ENCODE data around the gene PCDH9. TPM values are rescaled to one million over a fixed set of nuclear protein-coding genes. Genes with fewer than 3 reads are reported as not detected.
"Not testable (repeated sequence)": the region's sequence is repeated elsewhere in the genome, so short reads cannot be mapped to it uniquely, and the experiment has no call there.

The PCDH9 gene
- total RNA-seq, 1 experiment from 2014 or later = 4.2 TPM

DNA sequence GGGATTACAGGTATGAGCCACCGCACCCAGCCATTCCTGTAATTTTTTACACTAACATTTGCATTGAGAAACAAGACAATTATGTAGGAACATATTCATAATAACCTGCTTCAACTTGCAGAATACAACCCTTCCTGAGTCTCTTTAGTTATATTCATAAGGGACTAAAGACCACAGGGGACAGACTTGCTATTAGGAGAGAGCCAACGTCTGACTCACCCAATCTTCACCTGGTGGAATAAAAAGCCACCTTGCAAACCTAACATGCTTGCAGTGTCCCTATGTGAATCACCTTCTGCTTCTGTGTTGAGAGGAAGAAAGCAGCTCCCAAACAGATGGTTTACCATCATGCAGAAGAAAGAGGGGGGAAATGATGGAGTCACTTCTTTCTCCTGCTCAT, 456.1 kb downstream of the PCDH9 start:
- ATAC-seq (no peak), DNase-seq (ENCODE audit: low read depth, low spot score) (no peak)
- Histone ChIP-seq H3K36me3 (ENCODE audit: control insufficient read depth, insufficient read depth, low read length) (no peaks in the 10 kb centered on the region), H3K9me3 (ENCODE audit: control insufficient read depth, insufficient read depth, low read depth, low read length) (no peaks in the 10 kb centered on the region), H3K27ac (ENCODE audit: low read length) (no peak overlapping the region), H3K4me3 (ENCODE audit: low read depth in 2 of 2, low read length in 2 of 2) (no peak overlapping the region), H3K27me3 (ENCODE audit: control insufficient read depth, insufficient read depth, low read length) (no peaks in the 10 kb centered on the region), H3K4me1 (ENCODE audit: control insufficient read depth, insufficient read depth, low read length) (no peaks in the 10 kb centered on the region)
- ChIA-PET CTCF (no interaction called here), POLR2A (no interaction called here)
- BruUV-seq (replicated peaks) = no TSS peak
- intact Hi-C loops (cut with micrococcal nuclease; ENCODE audit: unreplicated experiment) = no loop called here
- TF ChIP-seq SIN3A (IDR thresholded peaks at IDR 0.05; ENCODE audit: borderline replicate concordance, insufficient read depth, low read depth, low read length) (no peak), POLR2AphosphoS5 (IDR thresholded peaks at IDR 0.05; ENCODE audit: low read depth, low read length) (no peak), TCF7L2 (IDR thresholded peaks at IDR 0.05; ENCODE audit: low read depth, low read length) (no peak)
- TF ChIP-seq, protein P1, sequence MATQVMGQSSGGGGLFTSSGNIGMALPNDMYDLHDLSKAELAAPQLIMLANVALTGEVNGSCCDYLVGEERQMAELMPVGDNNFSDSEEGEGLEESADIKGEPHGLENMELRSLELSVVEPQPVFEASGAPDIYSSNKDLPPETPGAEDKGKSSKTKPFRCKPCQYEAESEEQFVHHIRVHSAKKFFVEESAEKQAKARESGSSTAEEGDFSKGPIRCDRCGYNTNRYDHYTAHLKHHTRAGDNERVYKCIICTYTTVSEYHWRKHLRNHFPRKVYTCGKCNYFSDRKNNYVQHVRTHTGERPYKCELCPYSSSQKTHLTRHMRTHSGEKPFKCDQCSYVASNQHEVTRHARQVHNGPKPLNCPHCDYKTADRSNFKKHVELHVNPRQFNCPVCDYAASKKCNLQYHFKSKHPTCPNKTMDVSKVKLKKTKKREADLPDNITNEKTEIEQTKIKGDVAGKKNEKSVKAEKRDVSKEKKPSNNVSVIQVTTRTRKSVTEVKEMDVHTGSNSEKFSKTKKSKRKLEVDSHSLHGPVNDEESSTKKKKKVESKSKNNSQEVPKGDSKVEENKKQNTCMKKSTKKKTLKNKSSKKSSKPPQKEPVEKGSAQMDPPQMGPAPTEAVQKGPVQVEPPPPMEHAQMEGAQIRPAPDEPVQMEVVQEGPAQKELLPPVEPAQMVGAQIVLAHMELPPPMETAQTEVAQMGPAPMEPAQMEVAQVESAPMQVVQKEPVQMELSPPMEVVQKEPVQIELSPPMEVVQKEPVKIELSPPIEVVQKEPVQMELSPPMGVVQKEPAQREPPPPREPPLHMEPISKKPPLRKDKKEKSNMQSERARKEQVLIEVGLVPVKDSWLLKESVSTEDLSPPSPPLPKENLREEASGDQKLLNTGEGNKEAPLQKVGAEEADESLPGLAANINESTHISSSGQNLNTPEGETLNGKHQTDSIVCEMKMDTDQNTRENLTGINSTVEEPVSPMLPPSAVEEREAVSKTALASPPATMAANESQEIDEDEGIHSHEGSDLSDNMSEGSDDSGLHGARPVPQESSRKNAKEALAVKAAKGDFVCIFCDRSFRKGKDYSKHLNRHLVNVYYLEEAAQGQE (IDR thresholded peaks at IDR 0.05; ENCODE audit: insufficient read depth in 1 of 2, low read depth in 2 of 2, low read length in 1 of 2) = no peak
- TF ChIP-seq, protein P2, sequence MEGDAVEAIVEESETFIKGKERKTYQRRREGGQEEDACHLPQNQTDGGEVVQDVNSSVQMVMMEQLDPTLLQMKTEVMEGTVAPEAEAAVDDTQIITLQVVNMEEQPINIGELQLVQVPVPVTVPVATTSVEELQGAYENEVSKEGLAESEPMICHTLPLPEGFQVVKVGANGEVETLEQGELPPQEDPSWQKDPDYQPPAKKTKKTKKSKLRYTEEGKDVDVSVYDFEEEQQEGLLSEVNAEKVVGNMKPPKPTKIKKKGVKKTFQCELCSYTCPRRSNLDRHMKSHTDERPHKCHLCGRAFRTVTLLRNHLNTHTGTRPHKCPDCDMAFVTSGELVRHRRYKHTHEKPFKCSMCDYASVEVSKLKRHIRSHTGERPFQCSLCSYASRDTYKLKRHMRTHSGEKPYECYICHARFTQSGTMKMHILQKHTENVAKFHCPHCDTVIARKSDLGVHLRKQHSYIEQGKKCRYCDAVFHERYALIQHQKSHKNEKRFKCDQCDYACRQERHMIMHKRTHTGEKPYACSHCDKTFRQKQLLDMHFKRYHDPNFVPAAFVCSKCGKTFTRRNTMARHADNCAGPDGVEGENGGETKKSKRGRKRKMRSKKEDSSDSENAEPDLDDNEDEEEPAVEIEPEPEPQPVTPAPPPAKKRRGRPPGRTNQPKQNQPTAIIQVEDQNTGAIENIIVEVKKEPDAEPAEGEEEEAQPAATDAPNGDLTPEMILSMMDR (IDR thresholded peaks at IDR 0.05) = no peak
- in situ Hi-C loops (cut with HindIII; ENCODE audit: low pct_unique_long_range_greater_than_20kb, low sequenced_read_pairs) = no loop called here

DNA sequence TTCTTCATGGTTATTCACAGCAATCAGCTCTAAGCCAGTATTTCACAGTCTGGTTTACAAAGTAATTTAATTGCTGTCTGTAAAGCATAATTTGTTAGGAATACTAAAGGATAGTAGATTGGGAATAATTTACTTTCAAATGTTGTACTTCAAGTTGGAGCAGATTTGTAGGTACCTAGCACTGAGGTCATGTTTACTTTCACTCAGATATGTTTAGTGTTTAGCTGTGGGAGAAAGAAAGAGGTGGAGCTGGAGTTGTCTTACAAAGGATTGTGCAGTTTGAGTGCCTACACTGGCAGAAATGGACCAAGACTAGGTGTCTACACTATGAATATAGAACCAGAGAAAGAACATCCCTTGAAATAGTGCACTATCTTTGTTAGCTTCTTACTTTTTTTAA, 464.6 kb downstream of the PCDH9 start:
- no peaks in the 10 kb centered on the region for H3K9me3 ChIP-seq (ENCODE audit: control insufficient read depth, insufficient read depth, low read depth, low read length)
- no peak overlapping the region for H3K4me3 ChIP-seq (ENCODE audit: low read depth in 2 of 2, low read length in 2 of 2)
- no peaks in the 10 kb centered on the region for H3K36me3 ChIP-seq (ENCODE audit: control insufficient read depth, insufficient read depth, low read length)
- H3K27me3 ChIP-seq (ENCODE audit: control insufficient read depth, insufficient read depth, low read length) = no peaks in the 10 kb centered on the region
- BruUV-seq (replicated peaks) = no TSS peak
- TF ChIP-seq TCF7L2 (IDR thresholded peaks at IDR 0.05; ENCODE audit: low read depth, low read length) (no peak), POLR2AphosphoS5 (IDR thresholded peaks at IDR 0.05; ENCODE audit: low read depth, low read length) (no peak), SIN3A (IDR thresholded peaks at IDR 0.05; ENCODE audit: borderline replicate concordance, insufficient read depth, low read depth, low read length) (no peak)
- TF ChIP-seq, protein P1 (IDR thresholded peaks at IDR 0.05; ENCODE audit: insufficient read depth in 1 of 2, low read depth in 2 of 2, low read length in 1 of 2) = no peak
- TF ChIP-seq, protein P2 (IDR thresholded peaks at IDR 0.05) = no peak
- no peaks in the 10 kb centered on the region for H3K4me1 ChIP-seq (ENCODE audit: control insufficient read depth, insufficient read depth, low read length)
- ATAC-seq (no peak), DNase-seq (ENCODE audit: low read depth, low spot score) (no peak)
- ChIA-PET POLR2A (no interaction called here), CTCF (no interaction called here)
- no peak overlapping the region for H3K27ac ChIP-seq (ENCODE audit: low read length)
- in situ Hi-C loops (cut with HindIII; ENCODE audit: low pct_unique_long_range_greater_than_20kb, low sequenced_read_pairs) (no loop called here), intact Hi-C loops (cut with micrococcal nuclease; ENCODE audit: unreplicated experiment) (no loop called here)

DNA sequence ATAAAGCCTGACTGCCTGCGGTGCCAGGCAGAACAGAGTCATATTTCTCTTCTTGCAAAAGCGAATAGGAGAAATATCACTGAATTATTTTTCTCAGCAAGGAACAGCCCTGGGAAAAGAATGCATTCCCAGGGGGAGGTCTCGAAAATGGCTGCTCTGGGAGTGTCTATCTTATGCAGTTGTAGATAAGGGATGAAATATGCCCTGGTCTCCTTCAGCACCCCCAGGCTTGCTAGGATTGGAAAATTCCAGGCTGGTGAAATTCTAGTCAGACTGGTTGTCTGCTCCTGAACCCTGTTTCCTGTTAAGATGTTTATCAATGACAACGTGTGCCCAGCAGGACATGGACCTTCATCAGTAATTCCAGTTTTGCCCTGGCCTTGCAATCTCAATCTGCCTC, 469.5 kb downstream of the PCDH9 start:
- intact Hi-C loops (cut with micrococcal nuclease; ENCODE audit: unreplicated experiment); H3K4me1 ChIP-seq (ENCODE audit: control insufficient read depth, insufficient read depth, low read length); POLR2A ChIA-PET; BruUV-seq (replicated peaks); H3K27ac ChIP-seq (ENCODE audit: low read length); H3K27me3 ChIP-seq (ENCODE audit: control insufficient read depth, insufficient read depth, low read length); in situ Hi-C loops (cut with HindIII; ENCODE audit: low pct_unique_long_range_greater_than_20kb, low sequenced_read_pairs); H3K9me3 ChIP-seq (ENCODE audit: control insufficient read depth, insufficient read depth, low read depth, low read length); DNase-seq (ENCODE audit: low read depth, low spot score); H3K36me3 ChIP-seq (ENCODE audit: control insufficient read depth, insufficient read depth, low read length); ATAC-seq; H3K4me3 ChIP-seq (ENCODE audit: low read depth in 2 of 2, low read length in 2 of 2); CTCF ChIA-PET: not testable (repeated sequence)
